Fibroblast of mammary gland (primary cell): ENCODE results near the gene FBXO28.

Experiments
- DNase-seq: peaks from one replicate; pipeline ENCODE4 v3.0.0-alpha.2; 2010; ENCODE audit warnings: low read depth
- H3K4me3 ChIP-seq: 2 replicates; pipeline ENCODE4 v1.5.1; 2011; ENCODE audit warnings: low read depth, mild to moderate bottlenecking, low read length, moderate library complexity; ENCODE audit not compliant: control insufficient read depth
- CTCF ChIP-seq: conservative IDR thresholded peaks from 2 replicates; pipeline ENCODE4 v1.5.1; 2011; ENCODE audit warnings: low read depth, low read length, inconsistent platforms; ENCODE audit not compliant: control insufficient read depth, insufficient read depth

Gene FBXO28

DNA sequence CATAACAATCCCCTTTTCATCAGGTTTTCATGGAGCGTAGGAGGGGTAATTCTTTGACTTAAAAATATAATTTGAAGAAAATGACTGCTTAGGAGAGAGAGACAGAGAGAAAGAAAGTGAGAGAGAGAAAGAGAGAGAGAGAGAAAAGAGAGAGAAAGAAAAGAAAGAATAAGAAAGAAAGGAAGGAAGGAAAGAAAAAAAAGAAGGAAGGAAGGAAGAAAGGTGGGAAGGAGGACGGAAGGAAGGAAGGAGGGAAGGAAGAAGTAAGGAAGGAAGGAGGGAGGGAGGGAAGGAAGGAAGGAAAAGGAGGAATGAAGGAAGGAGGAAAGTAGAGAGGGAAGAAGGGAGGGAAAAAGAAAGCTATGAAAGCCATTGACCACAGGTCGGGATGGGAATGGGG is 58.3 kb downstream of the FBXO28 start:
- H3K4me3 ChIP-seq = no peak overlapping the region
- TF ChIP-seq CTCF = no peak
- no peak for DNase-seq

GRCh38 chr1:224173523-224173922 is 59.6 kb downstream of the FBXO28 start:
- no peak for TF ChIP-seq CTCF
- no peak overlapping the region for H3K4me3 ChIP-seq
- DNase-seq = no peak

DNA sequence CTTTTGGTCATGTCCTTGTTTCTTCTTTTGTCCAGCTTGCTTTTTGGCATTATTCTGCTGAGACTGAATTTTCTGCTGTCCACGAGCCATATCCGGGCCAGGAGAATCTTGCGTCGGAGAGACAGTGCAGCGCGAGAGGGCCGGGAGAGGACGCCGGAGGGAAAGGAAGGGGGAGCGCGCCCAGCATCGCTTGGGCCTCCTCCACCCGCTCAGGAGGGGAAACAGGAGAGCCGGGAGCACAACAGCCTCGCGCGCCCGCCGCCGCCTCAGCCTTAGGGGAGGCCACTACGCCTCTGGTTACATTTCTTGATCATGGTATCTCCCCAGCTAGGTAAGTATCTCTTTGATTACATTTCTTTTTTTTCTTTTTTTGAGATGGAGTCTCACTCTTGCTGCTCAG is 61.7 kb downstream of the FBXO28 start:
- DNase-seq = peak; percentile 23
- H3K4me3 ChIP-seq = no peak overlapping the region
- TF ChIP-seq CTCF = no peak

GRCh38 chr1:224177356-224177999 is 63.6 kb downstream of the FBXO28 start:
- DNase-seq = no peak
- H3K4me3 ChIP-seq = no peak overlapping the region
- TF ChIP-seq CTCF = no peak

GRCh38 chr1:224178894-224179293 is 65.0 kb downstream of the FBXO28 start:
- TF ChIP-seq CTCF = no peak
- no peak for DNase-seq
- H3K4me3 ChIP-seq = no peak overlapping the region

GRCh38 chr1:224180783-224181452 is 67.0 kb downstream of the FBXO28 start:
- no peak for TF ChIP-seq CTCF
- no peak overlapping the region for H3K4me3 ChIP-seq
- DNase-seq = no peak
